Stomach (tissue), 9 donors: ENCODE measurements around the gene GTF2H3. TPM values are rescaled to one million over a fixed set of nuclear protein-coding genes. Genes with fewer than 3 reads are reported as not detected.
A peak's percentile ranks its signal among the peaks of the same experiment; 100 is the strongest.

Experiments
- DNase-seq, 2 donors: peaks; one replicate each; pipeline versions ENCODE4 v3.0.0 to v3.0.0-alpha.2; 2013 to 2019
- H3K27ac ChIP-seq, 5 donors: fragments of 200-600 bp in 4 of 5; sonication (generic) in 4 of 5; one replicate each; pipeline ENCODE4 v1.5.1; 2013 to 2019; ENCODE audit warnings: mild to moderate bottlenecking in 1 of 5, moderate library complexity in 1 of 5
- H3K27me3 ChIP-seq, 3 donors: fragments of 200-600 bp; sonication (generic); one replicate each; pipeline ENCODE4 v1.5.1; 2017 to 2019; ENCODE audit warnings: mixed run types in 1 of 3
- H3K36me3 ChIP-seq, 4 donors: fragments of 200-600 bp; sonication (generic); 1 replicate in 3 of 4; 2 replicates in 1 of 4; pipeline ENCODE4 v1.5.1; 2016 to 2019
- H3K4me1 ChIP-seq, 4 donors: fragments of 200-600 bp; sonication (generic); one replicate each; pipeline ENCODE4 v1.5.1; 2016 to 2019
- H3K4me3 ChIP-seq, 4 donors: fragments of 200-600 bp; sonication (generic) in 3 of 4; one replicate each; pipeline ENCODE4 v1.5.1; 2016 to 2019; ENCODE audit warnings: mild to moderate bottlenecking in 1 of 4
- H3K9me3 ChIP-seq, 4 donors: fragments of 200-600 bp; sonication (generic); one replicate each; pipeline ENCODE4 v1.5.1; 2016 to 2019
- EP300 ChIP-seq: sonication (generic); formaldehyde crosslinking; IDR thresholded peaks from one replicate; pipeline ENCODE4 v1.6.1; 2017; ENCODE audit warnings: antibody characterized with exemption
- POLR2A ChIP-seq, 4 donors: fragments of 450-650 bp; IDR thresholded peaks; one replicate each; pipeline ENCODE4 v1.6.1; 2016; ENCODE audit warnings: antibody characterized with exemption in 4 of 4, control low read depth in 2 of 4, mild to moderate bottlenecking in 1 of 4, moderate library complexity in 1 of 4
- POLR2AphosphoS5 ChIP-seq, 3 donors: sonication (generic); formaldehyde crosslinking; IDR thresholded peaks; one replicate each; pipeline ENCODE4 v1.6.1; 2016; ENCODE audit warnings: antibody characterized with exemption in 3 of 3
- WGBS, 5 donors: extraction: QIAGEN DNeasy Blood & Tissue Kit in 3 of 5; methylation state at CpG; one replicate each; pipeline versions ENCODE4 v1.1.5 to v1.1.7; 2013 to 2018; 5-methylcytosine and 5-hydroxymethylcytosine counted together
- intact Hi-C: fragments of 100-400 bp; cut with DNase I; formaldehyde crosslinking; loops from one replicate; pipeline ENCODE4 v1.15.1; 2023; ENCODE audit warnings: low total_unique reads
- polyA plus RNA-seq, 3 donors: library from polyadenylated mRNA; stranded (reverse); fragments of 200-250 nt; gene quantifications; one replicate each; pipeline ENCODE4 v1.2.3, GENCODE V29; 2013
- total RNA-seq, 5 donors: library from RNA; depleted of rRNA; stranded (reverse); fragments of >200 nt; gene quantifications; one replicate each; pipeline versions ENCODE4 v1.1.0 to v1.2.3, GENCODE V29; 2014 to 2016
- TF ChIP-seq, protein P1 (sequence below), 7 experiments: fragments of 450-650 bp in 4 of 7; fragments of 200-600 bp in 3 of 7; sonication (generic) in 3 of 7; IDR thresholded peaks; one replicate each; pipeline ENCODE4 v1.5.1; 2016 to 2019; ENCODE audit warnings: antibody characterized with exemption in 7 of 7, control low read depth in 2 of 7, mild to moderate bottlenecking in 1 of 7
- donor health status: healthy with polysubstance abuse.
- donor health status: Bipolar disorder and iron deficiency.
- donor health status: healthy.

GTF2H3 gene
- total and polyA plus RNA-seq, 8 donors = 2.9 to 40.2 (median 7.6) TPM; not detected in 1

DNA sequence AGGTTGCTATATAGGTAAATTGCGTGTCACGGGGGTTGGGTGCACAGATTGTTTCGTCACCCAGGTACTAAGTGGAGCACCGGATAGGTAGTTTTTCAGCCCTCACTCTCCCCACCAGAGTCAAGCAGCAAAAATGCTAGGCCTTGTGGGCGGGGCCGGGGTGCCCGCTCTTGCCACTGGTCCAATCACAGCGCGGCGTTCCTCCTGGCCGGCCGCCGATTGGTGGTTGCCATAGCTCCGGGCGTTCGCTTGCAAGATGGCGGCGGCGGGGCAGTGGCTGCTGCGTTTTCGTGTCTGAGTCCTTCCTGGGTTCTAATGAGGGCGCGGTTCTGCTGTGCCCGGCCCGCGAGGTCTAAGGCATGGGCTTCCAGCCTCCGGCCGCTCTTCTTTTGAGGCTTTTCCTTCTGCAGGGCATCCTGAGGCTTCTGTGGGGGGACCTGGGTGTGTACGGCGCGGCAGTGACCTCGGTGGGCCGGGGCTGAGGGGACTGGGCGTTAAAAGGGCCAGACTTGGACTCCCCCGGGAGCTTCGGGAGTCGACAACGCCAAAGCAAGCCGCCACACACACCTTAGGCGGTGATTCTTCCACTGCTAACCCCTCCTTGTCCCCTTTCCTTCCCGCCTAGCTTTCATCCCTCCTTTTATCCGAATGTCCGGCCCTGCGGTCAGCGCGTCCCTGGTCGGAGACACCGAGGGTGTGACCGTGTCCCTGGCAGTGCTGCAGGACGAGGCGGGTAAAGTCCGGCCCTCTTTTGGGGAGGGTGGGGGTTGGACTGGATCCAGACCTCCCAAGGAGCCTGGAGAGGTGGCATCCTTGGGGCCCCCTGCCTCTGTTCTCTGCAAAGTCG lies 37.5 kb downstream of the GTF2H3 start, which contains the start of gene TCTN2:
TCTN2 (plus strand) TSS at position 232 of the 847 bp plus-strand sequence; CDS start at position 360, 128 bp downstream.
- H3K27ac ChIP-seq = peak within 1 kb of the TSS in 3 of 5 donors; percentile 16 to 78 (median 52)
- H3K36me3 ChIP-seq = peaks cover 10 to 28% (median 26%) of the 10 kb centered on the region in 4 donors
- peak within 1 kb of the TSS; percentile 74 to 99 (median 88) for H3K4me3 ChIP-seq
- peak; percentile 97 for DNase-seq
- TF ChIP-seq POLR2AphosphoS5 (IDR thresholded peaks at IDR 0.05) = peak in 1 of 3 donors; percentile 54
- TF ChIP-seq, protein P1, sequence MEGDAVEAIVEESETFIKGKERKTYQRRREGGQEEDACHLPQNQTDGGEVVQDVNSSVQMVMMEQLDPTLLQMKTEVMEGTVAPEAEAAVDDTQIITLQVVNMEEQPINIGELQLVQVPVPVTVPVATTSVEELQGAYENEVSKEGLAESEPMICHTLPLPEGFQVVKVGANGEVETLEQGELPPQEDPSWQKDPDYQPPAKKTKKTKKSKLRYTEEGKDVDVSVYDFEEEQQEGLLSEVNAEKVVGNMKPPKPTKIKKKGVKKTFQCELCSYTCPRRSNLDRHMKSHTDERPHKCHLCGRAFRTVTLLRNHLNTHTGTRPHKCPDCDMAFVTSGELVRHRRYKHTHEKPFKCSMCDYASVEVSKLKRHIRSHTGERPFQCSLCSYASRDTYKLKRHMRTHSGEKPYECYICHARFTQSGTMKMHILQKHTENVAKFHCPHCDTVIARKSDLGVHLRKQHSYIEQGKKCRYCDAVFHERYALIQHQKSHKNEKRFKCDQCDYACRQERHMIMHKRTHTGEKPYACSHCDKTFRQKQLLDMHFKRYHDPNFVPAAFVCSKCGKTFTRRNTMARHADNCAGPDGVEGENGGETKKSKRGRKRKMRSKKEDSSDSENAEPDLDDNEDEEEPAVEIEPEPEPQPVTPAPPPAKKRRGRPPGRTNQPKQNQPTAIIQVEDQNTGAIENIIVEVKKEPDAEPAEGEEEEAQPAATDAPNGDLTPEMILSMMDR (IDR thresholded peaks at IDR 0.05) = no peak
- no peak for TF ChIP-seq EP300
- no peak for TF ChIP-seq POLR2A (IDR thresholded peaks at IDR 0.05)
- 1 to 2% (median 1%) methylated on average over 24 to 53 of the region's 53 CpGs for WGBS, 5 donors
- no peaks in the 10 kb centered on the region for H3K9me3 ChIP-seq
- intact Hi-C loops = no loop called here
- peaks cover 8 to 20% (median 13%) of the 10 kb centered on the region in 4 donors for H3K4me1 ChIP-seq
- no peaks in the 10 kb centered on the region for H3K27me3 ChIP-seq

DNA sequence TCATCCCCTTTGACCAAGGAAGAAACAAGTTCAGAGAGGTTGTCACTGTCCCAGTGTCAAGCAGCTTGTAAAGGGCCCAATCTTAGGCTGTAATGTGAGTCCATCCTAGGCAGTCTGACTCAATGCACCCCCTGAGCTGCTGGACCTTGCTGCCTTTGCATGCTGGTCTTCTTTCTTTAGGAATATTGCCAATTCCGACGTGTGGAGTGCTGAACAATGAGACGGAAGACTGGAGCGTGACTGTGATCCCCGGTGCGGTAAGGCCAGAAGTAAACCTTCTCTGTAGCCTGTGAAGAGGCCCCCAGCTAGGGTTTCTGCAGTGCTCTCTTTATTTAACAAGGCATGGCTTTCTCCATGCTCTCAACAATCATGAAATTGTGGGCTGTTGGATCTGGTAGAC lies 38.2 kb downstream of the GTF2H3 start:
- H3K9me3 ChIP-seq = no peaks in the 10 kb centered on the region
- TF ChIP-seq, protein P1 (IDR thresholded peaks at IDR 0.05) = no peak
- TF ChIP-seq POLR2A (IDR thresholded peaks at IDR 0.05) (no peak), POLR2AphosphoS5 (IDR thresholded peaks at IDR 0.05) (no peak), EP300 (no peak)
- peaks cover 8 to 20% (median 13%) of the 10 kb centered on the region in 4 donors for H3K4me1 ChIP-seq
- no peak overlapping the region for H3K27ac ChIP-seq
- H3K36me3 ChIP-seq = peaks cover 10 to 35% (median 31%) of the 10 kb centered on the region in 4 donors
- WGBS, 5 donors = 70 to 77% (median 73%) methylated on average over 6 of the region's 6 CpGs
- no peaks in the 10 kb centered on the region for H3K27me3 ChIP-seq
- peak overlapping the region; percentile 74 to 99 (median 88) for H3K4me3 ChIP-seq
- intact Hi-C loops = no loop called here
- DNase-seq = no peak

DNA sequence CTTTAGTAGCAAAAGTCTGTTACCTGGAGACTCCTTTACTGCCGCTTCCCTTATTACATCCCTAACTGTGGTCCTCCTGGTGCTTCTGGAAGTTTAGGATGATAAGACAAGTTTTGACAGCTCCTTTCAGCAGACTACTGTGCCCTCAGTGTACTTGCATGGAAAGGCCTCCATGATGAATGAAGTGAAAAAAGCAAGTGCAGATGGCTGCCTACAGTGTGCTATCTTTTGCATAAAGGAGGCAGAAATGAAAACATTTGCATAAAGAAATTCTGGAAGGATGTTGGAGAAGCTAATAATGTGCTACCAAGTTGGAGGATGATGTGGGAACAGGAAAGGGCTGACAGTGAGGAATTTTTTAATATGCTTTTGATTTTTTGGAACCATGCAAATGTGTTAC lies 41.8 kb downstream of the GTF2H3 start:
- H3K27ac ChIP-seq = no peak overlapping the region
- peaks cover 18 to 64% (median 60%) of the 10 kb centered on the region in 4 donors for H3K36me3 ChIP-seq
- intact Hi-C loops = no loop called here
- H3K4me3 ChIP-seq = no peak overlapping the region
- TF ChIP-seq POLR2A (IDR thresholded peaks at IDR 0.05) = no peak
- TF ChIP-seq POLR2AphosphoS5 (IDR thresholded peaks at IDR 0.05) = no peak
- no peak for TF ChIP-seq EP300
- TF ChIP-seq, protein P1 (IDR thresholded peaks at IDR 0.05) = no peak
- peaks cover 8 to 18% (median 13%) of the 10 kb centered on the region in 4 donors for H3K4me1 ChIP-seq
- 94 to 100% (median 100%) methylated on average over 1 of the region's 1 CpG for WGBS, 5 donors
- no peaks in the 10 kb centered on the region for H3K27me3 ChIP-seq
- no peak for DNase-seq
- no peaks in the 10 kb centered on the region for H3K9me3 ChIP-seq

DNA sequence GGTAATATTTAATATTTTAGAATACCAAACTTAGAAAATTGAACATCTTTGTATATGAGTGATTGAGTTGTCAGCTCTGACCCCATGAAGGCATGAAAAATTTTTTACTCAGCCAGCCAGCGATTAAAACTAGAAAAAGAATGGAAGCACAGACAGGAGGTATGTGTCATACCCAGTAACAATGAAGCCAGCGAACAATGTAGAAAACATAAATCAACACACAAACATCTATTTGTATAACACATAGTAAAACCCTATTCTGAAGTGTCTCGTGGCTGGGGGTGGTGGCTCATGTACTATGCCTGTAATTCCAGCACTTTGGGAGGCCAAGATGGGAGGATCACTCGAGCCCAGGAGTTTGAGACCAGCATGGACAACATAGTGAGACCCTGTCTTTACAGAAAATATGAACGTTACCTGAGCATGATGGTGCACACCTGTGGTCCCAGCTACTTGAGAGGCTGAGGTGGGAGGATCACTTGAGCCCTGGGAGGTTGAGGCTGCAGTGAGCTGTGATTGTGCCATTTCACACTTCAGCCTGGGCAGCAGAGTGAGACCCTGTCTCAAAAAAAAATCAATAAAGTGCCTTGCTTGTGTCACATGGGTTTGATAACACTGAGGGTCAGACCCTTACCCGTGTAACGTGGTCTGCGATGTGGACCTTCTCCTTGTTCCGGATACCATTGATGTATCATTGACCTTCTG lies 43.1 kb downstream of the GTF2H3 start:
- Histone ChIP-seq H3K36me3 (peaks cover 26 to 78% (median 74%) of the 10 kb centered on the region in 4 donors), H3K4me1 (peaks cover 4 to 8% (median 5%) of the 10 kb centered on the region in 4 donors), H3K27ac (no peak overlapping the region), H3K9me3 (no peaks in the 10 kb centered on the region), H3K27me3 (no peaks in the 10 kb centered on the region), H3K4me3 (no peak overlapping the region)
- no peak for DNase-seq
- WGBS, 5 donors = 91 to 96% (median 94%) methylated on average over 9 of the region's 9 CpGs
- no peak for TF ChIP-seq POLR2A (IDR thresholded peaks at IDR 0.05)
- TF ChIP-seq POLR2AphosphoS5 (IDR thresholded peaks at IDR 0.05) = no peak
- TF ChIP-seq EP300 = no peak
- TF ChIP-seq, protein P1 (IDR thresholded peaks at IDR 0.05) = no peak
- intact Hi-C loops = no loop called here
